H9 (cell line): ENCODE results near the gene IGSF22. TPM values are rescaled to one million over a fixed set of nuclear protein-coding genes. Genes with fewer than 3 reads are reported as not detected.

Experiments
- DNase-seq: peaks from one replicate; pipeline ENCODE4 v3.0.0-alpha.2; 2017
- H2AFZ ChIP-seq: one replicate; pipeline ENCODE4 v1.6.1; 2013; ENCODE audit warnings: mild to moderate bottlenecking, low read length, control low read depth, moderate library complexity
- H2AK5ac ChIP-seq: 2 replicates; pipeline ENCODE4 v1.6.1; 2013; ENCODE audit warnings: low read length, control low read depth, mixed read lengths; ENCODE audit not compliant: insufficient read length
- H2BK120ac ChIP-seq: one replicate; pipeline ENCODE4 v1.6.1; 2013; ENCODE audit warnings: low read depth, mild to moderate bottlenecking, low read length, control low read depth, inconsistent platforms; ENCODE audit not compliant: poor library complexity, severe bottlenecking
- H2BK12ac ChIP-seq: 2 replicates; pipeline ENCODE4 v1.6.1; 2013; ENCODE audit warnings: low read length, control low read depth, mixed read lengths, low read depth; ENCODE audit not compliant: insufficient read length
- H2BK15ac ChIP-seq: 2 replicates; pipeline ENCODE4 v1.6.1; 2013; ENCODE audit warnings: low read depth, low read length, control low read depth
- H2BK20ac ChIP-seq: one replicate; pipeline ENCODE4 v1.6.1; 2013; ENCODE audit warnings: low read depth, mild to moderate bottlenecking, low read length, control low read depth, inconsistent platforms; ENCODE audit not compliant: poor library complexity, severe bottlenecking
- H2BK5ac ChIP-seq: 2 replicates; pipeline ENCODE4 v1.6.1; 2013; ENCODE audit warnings: low read length, control low read depth, mixed read lengths; ENCODE audit not compliant: insufficient read length
- H3K14ac ChIP-seq: 2 replicates; pipeline ENCODE4 v1.6.1; 2013; ENCODE audit warnings: low read length, control low read depth; ENCODE audit not compliant: insufficient read depth
- H3K18ac ChIP-seq: 2 replicates; pipeline ENCODE4 v1.6.1; 2013; ENCODE audit warnings: low read depth, mild to moderate bottlenecking, mixed read lengths, low read length, control low read depth; ENCODE audit not compliant: insufficient read length
- H3K23ac ChIP-seq: 2 replicates; pipeline ENCODE4 v1.6.1; 2013; ENCODE audit warnings: low read length, control low read depth, mixed read lengths, low read depth; ENCODE audit not compliant: insufficient read length
- H3K23me2 ChIP-seq: 2 replicates; pipeline ENCODE4 v1.6.1; 2013; ENCODE audit warnings: low read depth, mild to moderate bottlenecking, mixed read lengths, low read length, control low read depth; ENCODE audit not compliant: insufficient read length, poor library complexity, severe bottlenecking
- H3K27ac ChIP-seq: 2 replicates; pipeline ENCODE4 v1.5.1; 2013; ENCODE audit warnings: low read length, control low read depth, mixed read lengths, low read depth; ENCODE audit not compliant: insufficient read length
- H3K27me3 ChIP-seq: 2 replicates; pipeline ENCODE4 v1.6.1; 2013; ENCODE audit warnings: low read length, control low read depth, inconsistent platforms; ENCODE audit not compliant: insufficient read depth
- H3K4ac ChIP-seq: 2 replicates; pipeline ENCODE4 v1.6.1; 2013; ENCODE audit warnings: low read depth, mild to moderate bottlenecking, control low read depth, inconsistent platforms, low read length, moderate library complexity
- H3K4me1 ChIP-seq: 2 replicates; pipeline ENCODE4 v1.6.1; 2013; ENCODE audit warnings: low read length, control low read depth, inconsistent platforms; ENCODE audit not compliant: insufficient read depth
- H3K4me2 ChIP-seq: 2 replicates; pipeline ENCODE4 v1.6.1; 2013; ENCODE audit warnings: low read length, control low read depth, mixed read lengths; ENCODE audit not compliant: insufficient read length, insufficient read depth
- H3K56ac ChIP-seq: 2 replicates; pipeline ENCODE4 v1.6.1; 2013; ENCODE audit warnings: low read depth, mild to moderate bottlenecking, mixed read lengths, low read length, control low read depth; ENCODE audit not compliant: insufficient read length
- H3K79me1 ChIP-seq: 2 replicates; pipeline ENCODE4 v1.6.1; 2013; ENCODE audit warnings: low read depth, mild to moderate bottlenecking, moderate library complexity, low read length, control low read depth, inconsistent platforms; ENCODE audit not compliant: insufficient read depth, poor library complexity, severe bottlenecking
- H3K79me2 ChIP-seq: 2 replicates; pipeline ENCODE4 v1.6.1; 2013; ENCODE audit warnings: low read length, control low read depth, inconsistent platforms; ENCODE audit not compliant: insufficient read depth
- H3K9ac ChIP-seq: 2 replicates; pipeline ENCODE4 v1.6.1; 2013; ENCODE audit warnings: low read length, control low read depth, mixed read lengths; ENCODE audit not compliant: insufficient read length; ENCODE audit errors: extremely low read depth
- H3K9me3 ChIP-seq: one replicate; pipeline ENCODE4 v1.6.1; 2013; ENCODE audit warnings: low read depth, low read length, inconsistent platforms; ENCODE audit not compliant: control insufficient read depth
- H3T11ph ChIP-seq: one replicate; pipeline ENCODE4 v1.6.1; 2013; ENCODE audit warnings: mild to moderate bottlenecking, low read length, control low read depth, inconsistent platforms
- H4K20me1 ChIP-seq: one replicate; pipeline ENCODE4 v1.6.1; 2013; ENCODE audit not compliant: control insufficient read depth, insufficient read length, insufficient read depth
- H4K5ac ChIP-seq: 2 replicates; pipeline ENCODE4 v1.6.1; 2013; ENCODE audit warnings: low read depth, mild to moderate bottlenecking, mixed read lengths, low read length, control low read depth; ENCODE audit not compliant: insufficient read length
- H4K8ac ChIP-seq: replicated peaks from 2 replicates; pipeline ENCODE4 v1.6.1; 2013; ENCODE audit warnings: low read length, control low read depth, mixed read lengths, low read depth; ENCODE audit not compliant: insufficient read length
- H4K91ac ChIP-seq: 2 replicates; pipeline ENCODE4 v1.6.1; 2013; ENCODE audit warnings: low read depth, mild to moderate bottlenecking, moderate library complexity, mixed read lengths, low read length, control low read depth; ENCODE audit not compliant: insufficient read length
- H3K27ac Mint-ChIP-seq, 3 experiments: 2 replicates in 2 of 3; 3 replicates in 1 of 3; pipeline ENCODE4 v1.8.0; 2020 to 2021; ENCODE audit warnings: mixed read lengths in 3 of 3, mild to moderate bottlenecking in 1 of 3, moderate library complexity in 1 of 3
- H3K27me3 Mint-ChIP-seq: 2 replicates; pipeline ENCODE4 v1.8.0; 2021; ENCODE audit warnings: low read depth, mild to moderate bottlenecking, moderate library complexity, mixed read lengths
- H3K36me3 Mint-ChIP-seq, 3 experiments: 2 replicates in 2 of 3; 3 replicates in 1 of 3; pipeline ENCODE4 v1.8.0; 2020 to 2021; ENCODE audit warnings: low read depth in 3 of 3, mixed read lengths in 3 of 3; ENCODE audit not compliant: insufficient read depth in 1 of 3
- H3K4me1 Mint-ChIP-seq, 2 experiments: 2 replicates each; pipeline ENCODE4 v1.8.0; 2020; ENCODE audit warnings: mixed read lengths in 2 of 2
- H3K4me3 Mint-ChIP-seq, 2 experiments: 2 replicates in 1 of 2; 3 replicates in 1 of 2; pipeline ENCODE4 v1.8.0; 2020 to 2021; ENCODE audit warnings: mild to moderate bottlenecking in 2 of 2, mixed read lengths in 2 of 2, moderate library complexity in 1 of 2
- H3K9me3 Mint-ChIP-seq, 2 experiments: 2 replicates in 1 of 2; 3 replicates in 1 of 2; pipeline ENCODE4 v1.8.0; 2020; ENCODE audit warnings: mild to moderate bottlenecking in 2 of 2, mixed read lengths in 2 of 2, moderate library complexity in 1 of 2
- CTCF ChIP-seq: fragments of 200-600 bp; sonication (generic); conservative IDR thresholded peaks from 3 replicates; pipeline ENCODE4 v1.8.0; 2021; ENCODE audit warnings: antibody characterized with exemption, mild to moderate bottlenecking
- WGBS: extraction: QIAGEN DNeasy Blood & Tissue Kit; methylation state at CpG from one replicate; pipeline ENCODE4 v1.1.7; 2013; ENCODE audit warnings: missing lambda C conversion rate, low lambda C conversion rate, mixed read lengths; ENCODE audit not compliant: insufficient read length; ENCODE audit errors: extremely low coverage; 5-methylcytosine and 5-hydroxymethylcytosine counted together
- total RNA-seq: library from RNA; stranded (reverse); gene quantifications from 2 replicates; pipeline ENCODE4 v1.2.1, GENCODE V29; 2021

IGSF22 gene
- total RNA-seq, 1 experiment from 2014 or later = 0.35 TPM

- H2BK120ac ChIP-seq = no peak overlapping the region
- no peak overlapping the region for H2AFZ ChIP-seq
- no peaks in the 10 kb centered on the region for H3K79me2 ChIP-seq
- no peak overlapping the region for H3K56ac ChIP-seq
- no peaks in the 10 kb centered on the region for H3K23me2 ChIP-seq
- Mint-ChIP-seq H3K4me3 (no peak overlapping the region), H3K27me3 (peaks cover 12% of the 10 kb centered on the region), H3K4me1 (peaks cover 31 to 34% of the 10 kb centered on the region in 2 experiments), H3K9me3 (no peaks in the 10 kb centered on the region; a peak in 1 of 5 replicates), H3K36me3 (no peaks in the 10 kb centered on the region), H3K27ac (no peak overlapping the region)
- H3K4ac ChIP-seq = no peak overlapping the region
- H4K20me1 ChIP-seq = peaks cover 2% of the 10 kb centered on the region
- no peaks in the 10 kb centered on the region for H3K79me1 ChIP-seq
- TF ChIP-seq CTCF = no peak
- H4K5ac ChIP-seq = no peak overlapping the region
- H2BK12ac ChIP-seq = no peak overlapping the region
- DNase-seq = no peak
- H3K23ac ChIP-seq = no peak overlapping the region
- H4K8ac ChIP-seq = no peak overlapping the region
- H3K27me3 ChIP-seq = no peaks in the 10 kb centered on the region
- H3K27ac ChIP-seq = no peak overlapping the region
- no peak overlapping the region for H3T11ph ChIP-seq
- no CpG with 5 or more reads among the region's 13 CpGs for WGBS
- no peak overlapping the region for H2BK5ac ChIP-seq
- no peak overlapping the region for H2BK15ac ChIP-seq
- no peak overlapping the region for H2AK5ac ChIP-seq
- H3K9ac ChIP-seq = no peak overlapping the region
- no peak overlapping the region for H4K91ac ChIP-seq
- H2BK20ac ChIP-seq = no peak overlapping the region
- no peak overlapping the region for H3K18ac ChIP-seq
- H3K9me3 ChIP-seq = no peaks in the 10 kb centered on the region
- H3K14ac ChIP-seq = no peak overlapping the region
- 0 out of 2 replicates have a peak, but pooled peaks cover 2% of the 10 kb centered on the region for H3K4me1 ChIP-seq
- no peak overlapping the region for H3K4me2 ChIP-seq
Measured at GRCh38 chr11:18771266-18772035, 45.5 kb upstream of the IGSF22 start.
